M059J (cell line): ENCODE results near the gene ARHGAP4. TPM values are rescaled to one million over a fixed set of nuclear protein-coding genes. Genes with fewer than 3 reads are reported as not detected.

Experiments used
- DNase-seq: peaks from one replicate; pipeline ENCODE4 v3.0.0-alpha.2; 2012; ENCODE audit warnings: low read depth
- total RNA-seq: library from RNA; depleted of rRNA; stranded (reverse); fragments of >200 nt; shearing (Covaris generic); gene quantifications from 2 replicates; pipeline ENCODE4 v1.2.3, GENCODE V29; 2014; rRNA removed

Gene ARHGAP4
- 3.1 and 6.1 TPM in 2 replicates for total RNA-seq

DNA sequence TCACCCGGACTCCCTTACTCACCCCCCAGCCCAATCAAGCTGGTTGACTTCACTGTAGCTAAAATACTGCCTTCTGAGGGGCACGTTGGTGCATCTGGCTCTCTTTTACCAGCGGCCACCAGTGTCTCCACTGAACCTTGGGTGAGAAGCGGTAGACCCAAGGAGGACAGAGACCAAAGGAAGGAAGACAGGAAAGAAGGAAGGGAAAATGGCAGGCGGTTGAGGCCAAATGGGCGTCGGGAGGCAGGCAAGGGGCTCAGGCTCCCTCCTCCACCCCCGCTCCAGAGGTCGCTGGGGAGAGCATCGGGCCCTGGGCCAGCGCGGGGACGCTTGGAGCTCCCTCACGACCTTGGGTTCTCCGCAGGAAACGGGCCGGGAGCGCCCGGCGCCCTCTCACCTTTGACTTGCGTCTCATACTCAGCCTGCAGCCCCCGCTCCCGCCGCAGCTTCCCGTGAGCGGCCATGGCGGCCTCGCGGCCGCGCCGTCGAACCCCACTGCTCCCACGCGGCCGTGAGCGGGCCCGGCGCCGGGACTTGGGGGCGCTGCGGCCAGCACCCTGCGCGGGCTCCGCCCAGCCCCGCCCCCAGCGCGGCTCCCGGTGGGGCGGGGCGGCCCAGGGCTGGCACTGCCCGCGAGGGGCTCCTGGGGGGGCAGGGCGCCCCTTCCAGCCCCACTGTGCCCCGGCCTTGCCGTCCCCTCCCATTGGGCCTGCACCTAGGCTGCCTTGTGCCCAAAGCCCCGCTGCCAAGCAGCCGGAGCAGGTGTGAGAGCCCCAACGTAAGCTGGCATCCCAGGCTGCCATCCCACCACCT, at the start of gene ARHGAP4:
Gene ARHGAP4 (minus strand): TSS at position 526 of the 813 bp plus-strand sequence. CDS start 62 bp downstream, at position 464.
- no peak for DNase-seq

DNA sequence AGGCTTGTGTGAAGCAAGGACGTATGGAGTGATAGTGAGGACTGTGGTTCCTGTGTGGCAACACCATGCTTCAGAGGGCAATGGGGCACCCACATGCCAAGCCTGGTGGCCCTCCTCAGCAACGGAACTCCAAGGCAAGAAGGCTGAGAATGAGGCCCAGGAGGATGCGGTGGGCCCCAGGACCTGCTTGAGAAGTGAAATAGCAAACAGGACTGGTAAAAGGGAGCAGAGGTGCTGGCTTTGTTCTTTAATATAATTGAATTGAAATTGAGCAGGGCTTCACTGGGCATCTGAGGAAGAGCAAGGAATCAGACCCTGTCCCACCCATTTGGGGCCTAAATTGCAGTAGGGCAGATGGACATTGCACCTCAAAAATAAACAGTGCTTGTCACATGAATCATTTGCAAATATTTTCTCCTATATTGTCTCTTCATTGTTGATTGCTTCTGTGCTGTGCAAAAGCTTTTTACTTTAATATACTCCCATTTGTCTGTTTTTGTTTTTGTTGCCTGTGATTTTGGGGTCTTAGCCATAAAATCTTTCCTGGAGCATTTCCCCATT, 48.7 kb upstream of the ARHGAP4 start:
- no peak for DNase-seq

DNA sequence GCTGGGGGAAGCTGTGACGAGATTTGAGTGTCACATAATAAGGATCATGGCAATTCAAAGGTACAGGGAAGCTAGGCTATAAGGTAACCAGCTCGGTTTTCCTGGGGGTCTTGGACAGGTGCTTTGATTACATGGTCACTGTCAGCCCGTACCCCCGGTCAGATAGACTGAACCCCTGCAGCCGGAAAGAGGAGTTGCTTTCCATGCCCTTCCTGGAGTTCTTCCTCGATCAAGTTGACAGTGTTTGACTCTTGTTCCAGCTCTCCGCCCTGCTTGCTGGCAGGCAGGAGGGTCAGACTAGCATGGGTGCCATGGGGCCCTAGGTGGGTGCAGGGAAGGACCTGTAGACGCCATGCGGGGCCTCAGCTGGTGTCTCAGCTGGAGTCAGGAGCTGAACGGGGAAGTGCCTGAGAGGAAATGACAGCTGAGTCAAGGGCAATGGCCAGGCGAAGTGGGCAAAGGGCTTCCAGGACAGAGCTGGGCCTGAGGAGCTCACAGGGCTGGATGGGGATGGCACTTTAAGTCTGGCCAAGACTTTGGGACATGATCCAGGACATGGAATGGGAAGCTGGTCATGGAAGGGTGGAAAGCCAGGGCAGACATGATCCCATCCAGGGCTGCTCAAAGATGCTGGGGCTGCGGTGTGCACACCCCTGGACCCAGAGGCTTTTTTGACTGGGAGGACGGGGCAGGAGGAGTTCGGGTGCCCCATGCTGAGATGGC, 48.1 kb upstream of the ARHGAP4 start:
- no peak for DNase-seq

DNA sequence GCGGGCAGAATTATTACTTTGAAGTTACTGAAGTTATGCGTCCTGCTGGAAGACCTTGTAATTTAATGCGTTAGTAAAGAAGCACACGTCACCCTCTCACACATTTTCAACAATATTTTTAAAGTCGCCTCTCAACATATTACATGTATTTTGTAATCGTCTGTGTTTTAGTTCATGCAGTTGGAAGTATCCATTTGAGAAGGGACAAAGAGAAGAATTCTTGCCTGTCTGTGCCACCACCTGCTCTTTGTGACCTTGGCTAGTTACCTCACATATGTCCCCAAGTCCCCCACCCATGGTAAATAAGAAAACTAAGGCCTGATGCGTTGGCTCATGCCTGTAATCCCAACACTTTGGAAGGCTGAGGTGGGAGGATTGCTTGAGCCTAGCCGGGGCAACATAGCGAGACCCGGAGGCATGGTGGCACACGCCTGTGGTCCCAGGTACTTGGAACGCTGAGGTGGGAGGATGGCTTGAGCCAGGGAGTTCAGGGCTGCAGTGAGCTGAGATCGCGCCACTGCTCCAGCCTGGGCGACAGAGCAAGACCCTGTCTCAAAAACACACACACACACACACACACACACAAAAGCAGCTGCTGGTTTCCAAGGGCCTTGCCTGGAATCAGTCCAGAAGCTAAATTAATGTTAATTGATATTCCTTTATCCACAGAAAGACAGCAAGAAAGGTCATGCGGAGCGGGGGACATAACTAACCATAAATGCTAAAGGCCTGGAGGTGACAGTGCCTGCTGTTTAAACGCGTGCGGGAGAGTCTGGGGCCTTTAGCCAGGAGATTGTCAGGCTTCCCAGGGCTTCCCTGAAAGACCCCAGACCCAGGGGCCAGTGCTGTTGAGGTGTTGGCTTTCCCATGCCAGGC, 47.3 kb upstream of the ARHGAP4 start:
- no peak for DNase-seq

DNA sequence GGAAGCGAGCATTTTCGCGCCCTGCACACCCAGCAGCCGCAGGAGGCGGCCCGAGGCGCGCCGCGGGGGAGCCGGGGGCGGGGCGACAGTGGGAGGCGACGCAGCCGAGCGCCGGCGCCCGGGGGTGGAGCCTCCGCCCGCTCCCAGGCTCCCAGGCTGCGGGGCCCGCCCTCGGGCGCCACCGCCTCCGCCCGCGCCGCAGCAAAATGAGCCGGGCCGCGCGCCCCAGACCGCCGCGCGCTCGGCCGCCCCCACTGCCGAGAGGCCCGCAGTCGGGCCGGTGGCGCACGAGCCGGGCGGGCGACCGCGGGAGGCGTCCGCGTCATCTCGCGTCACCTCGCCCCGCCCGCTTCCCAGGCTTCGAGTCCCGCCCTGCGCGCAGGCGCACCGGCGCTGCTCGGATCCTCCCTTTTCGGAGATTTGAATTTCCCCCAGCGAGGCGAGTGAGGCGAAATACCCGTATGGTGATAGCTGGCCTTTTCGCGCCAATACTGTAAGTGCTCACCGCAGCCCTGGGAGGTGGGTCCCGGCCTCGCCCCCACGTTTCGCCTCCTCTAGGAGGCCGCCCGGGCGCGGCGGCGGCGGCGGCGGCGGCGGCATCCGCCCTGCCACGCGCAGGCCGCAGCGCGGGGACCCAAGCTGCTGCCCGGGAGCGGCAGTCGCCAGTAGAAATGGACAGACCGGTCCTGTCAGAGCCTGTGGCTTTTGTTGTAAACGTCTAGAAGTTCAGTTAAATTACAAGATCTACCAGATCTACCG, 46.5 kb upstream of the ARHGAP4 start, which contains the start of gene TMEM187:
Gene TMEM187 (plus strand): TSS at position 387 of the 759 bp plus-strand sequence. CDS start 9,309 bp downstream, outside the sequence.
- peak; percentile 93 for DNase-seq

DNA sequence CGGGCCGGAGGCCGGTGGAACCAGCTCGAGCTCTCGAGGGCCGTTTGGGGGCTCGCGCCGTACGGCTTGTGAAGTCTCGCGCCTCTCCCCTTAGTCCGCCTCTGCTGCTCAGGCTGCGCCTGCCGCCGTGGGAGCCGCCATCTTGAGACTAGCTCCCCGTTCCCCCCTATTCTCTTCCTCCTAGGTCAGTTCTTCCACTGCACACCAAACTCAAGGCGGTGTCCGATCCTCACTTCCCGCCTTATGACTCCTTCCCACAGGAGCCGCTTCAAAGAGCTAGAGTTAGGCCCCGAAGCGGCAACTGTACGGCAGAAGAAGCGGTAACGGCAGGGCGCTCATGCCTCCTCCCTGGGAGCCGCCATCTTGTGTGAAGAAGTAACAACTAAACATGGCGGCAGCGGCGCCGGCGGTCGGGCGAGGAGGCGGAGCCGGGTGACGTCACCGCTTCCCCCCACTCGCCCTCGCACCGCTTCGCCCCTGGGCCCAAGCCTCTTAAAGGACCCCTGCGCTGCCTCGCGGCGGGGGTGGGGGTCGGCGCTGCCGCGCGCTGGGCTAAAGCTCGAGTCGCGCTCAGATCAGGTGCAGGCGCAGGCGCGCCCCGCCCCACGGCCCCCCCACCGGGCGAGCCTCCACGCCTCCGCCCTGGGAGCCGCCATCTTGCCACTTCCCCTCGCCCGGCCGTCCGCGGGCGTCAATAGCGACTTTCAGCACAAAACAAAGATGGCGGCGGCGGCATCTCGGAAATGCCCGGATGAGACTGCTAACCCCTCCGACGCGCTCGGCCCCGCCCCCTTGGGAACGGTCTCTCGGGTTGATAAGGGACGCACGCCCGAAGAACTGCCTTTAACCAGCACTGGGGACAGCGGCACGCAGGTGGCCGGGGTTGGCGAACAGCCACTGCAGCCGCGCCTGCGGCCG, 45.6 kb upstream of the ARHGAP4 start, which contains the start of gene HCFC1:
Gene HCFC1 (minus strand): TSS at position 369 of the 918 bp plus-strand sequence. CDS start 978 bp downstream, outside the sequence.
- DNase-seq, result peak; percentile 92

DNA sequence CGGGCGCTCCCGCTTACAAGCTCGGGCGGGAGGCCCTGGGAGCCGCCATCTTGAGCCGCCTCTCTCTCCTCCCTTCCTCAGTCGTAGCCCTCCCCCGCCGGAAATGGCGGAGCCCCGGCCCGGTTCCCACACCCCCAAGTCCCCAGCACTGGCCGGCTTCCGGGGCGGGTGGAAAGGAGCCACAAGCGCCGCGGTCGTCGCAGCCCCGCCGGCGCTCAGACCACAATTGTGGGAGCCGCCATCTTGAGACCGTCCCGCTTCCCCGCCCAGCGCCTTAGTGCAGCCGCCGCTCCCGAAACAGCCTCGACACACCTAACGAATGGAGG, 45.0 kb upstream of the ARHGAP4 start:
- DNase-seq, result peak; percentile 94

DNA sequence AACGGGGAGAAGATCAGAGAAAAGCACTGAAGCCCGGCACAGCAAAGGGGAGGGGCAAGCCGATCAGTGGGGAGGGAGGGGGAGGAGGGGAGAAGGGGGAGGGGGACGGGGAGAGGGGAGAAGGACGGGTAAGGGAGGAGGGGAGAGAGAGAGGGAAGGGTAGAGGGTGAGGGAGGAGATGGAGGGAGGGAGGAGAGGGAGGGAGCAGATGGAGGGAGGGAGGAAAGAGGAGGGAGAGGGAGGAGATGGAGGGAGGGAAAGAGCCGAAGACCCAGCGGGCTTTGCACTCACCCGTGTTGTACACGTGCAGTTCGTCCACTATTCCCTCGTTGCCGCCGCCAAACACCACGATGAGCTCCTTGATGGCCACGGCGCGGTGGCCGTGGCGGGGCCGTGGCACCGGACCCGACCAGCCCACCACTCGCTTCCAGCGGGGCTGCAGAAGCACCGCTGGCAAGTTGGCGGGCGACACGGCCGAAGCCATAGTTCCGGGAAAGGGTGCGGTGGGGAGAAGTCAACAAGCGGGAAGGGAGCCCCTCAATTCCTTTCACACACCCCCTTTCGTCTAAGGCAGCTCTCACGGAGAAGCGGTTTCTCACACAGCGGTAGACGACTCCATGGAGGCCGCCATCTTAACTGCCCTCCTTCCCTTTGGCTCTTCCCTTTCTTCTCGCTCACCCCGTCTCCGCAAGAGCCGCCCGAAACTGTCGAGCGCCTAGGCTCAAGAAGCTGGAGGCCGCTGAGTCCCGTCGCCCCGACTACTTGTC, 44.5 kb upstream of the ARHGAP4 start:
- DNase-seq, result peak; percentile 77

DNA sequence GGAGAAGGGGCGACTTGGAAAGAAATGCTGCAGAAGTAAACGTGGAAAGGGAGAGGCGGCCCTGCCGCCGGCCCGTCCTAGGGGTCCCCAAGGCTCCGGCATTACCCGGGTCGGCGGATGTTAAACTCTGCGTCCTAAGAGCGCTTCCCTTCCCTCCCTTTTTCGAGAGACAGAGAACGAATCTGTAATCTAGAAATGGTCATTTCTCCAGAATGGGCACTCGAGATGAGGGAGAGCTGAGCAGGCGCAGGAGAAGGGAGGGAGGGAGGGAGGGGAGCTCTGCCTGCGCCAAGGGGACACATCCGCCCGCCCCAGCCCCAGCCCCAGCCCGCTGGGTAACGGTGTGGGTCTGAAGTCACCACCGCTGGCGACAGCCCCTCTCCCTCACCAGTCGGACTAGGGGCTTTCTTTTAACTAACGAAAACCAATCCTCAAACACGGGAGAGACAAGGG, 43.9 kb upstream of the ARHGAP4 start:
- DNase-seq, result peak; percentile 42

DNA sequence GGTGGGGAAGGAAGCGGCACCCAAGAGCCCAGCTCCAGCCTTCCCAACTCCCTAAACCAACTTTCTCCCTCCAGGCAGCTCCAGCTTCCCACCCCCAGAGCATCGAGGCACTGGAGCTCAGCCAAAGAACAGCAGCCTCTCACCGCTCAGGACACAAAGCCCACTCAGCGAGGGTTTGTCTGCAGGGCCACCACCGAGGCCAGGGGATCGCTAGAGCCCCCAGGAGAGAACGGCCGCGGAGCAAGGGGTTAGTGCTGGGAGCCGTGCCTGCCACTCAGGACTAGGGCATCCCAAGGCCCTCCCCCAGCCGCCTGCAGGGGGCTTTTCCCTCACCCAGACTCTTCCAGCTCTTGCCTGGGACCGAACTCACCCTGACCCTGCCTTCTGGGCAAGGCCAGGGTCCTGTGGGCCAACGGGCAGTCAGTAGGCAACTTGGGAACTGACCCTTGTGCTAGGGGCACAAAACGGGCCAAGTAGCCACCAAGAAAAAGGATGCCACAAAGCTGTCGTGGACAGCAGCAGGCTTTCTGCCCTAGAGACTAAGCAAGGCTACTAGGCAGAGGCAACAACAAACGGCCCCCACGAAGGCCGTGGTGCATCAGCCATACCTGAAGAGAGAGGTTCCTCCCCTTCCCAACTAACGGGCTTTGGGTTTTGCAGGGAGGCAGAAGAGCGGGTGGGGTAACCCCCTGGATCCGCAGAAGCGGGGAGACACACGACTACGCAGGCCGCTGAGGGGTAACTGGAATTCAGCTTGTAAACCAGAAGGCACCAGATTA, 43.2 kb upstream of the ARHGAP4 start:
- no peak for DNase-seq

DNA sequence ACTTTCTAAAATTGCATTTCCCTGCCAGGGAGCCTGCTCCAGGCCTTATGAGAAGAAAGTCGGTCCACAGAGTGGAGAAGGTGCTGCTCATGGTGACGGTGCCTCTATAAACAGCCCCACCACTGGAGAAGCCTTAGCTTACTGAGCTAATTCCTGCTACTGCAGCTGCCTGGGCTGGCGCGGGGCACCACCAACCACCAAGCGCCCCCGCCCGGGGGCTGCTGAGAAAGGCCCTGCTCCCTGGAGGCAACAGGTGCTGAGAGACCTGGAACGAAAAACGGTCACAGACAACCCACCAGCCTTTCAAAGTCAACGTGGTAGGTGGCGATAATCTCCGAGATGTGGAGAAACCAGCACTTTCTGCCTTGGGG, 42.7 kb upstream of the ARHGAP4 start:
- DNase-seq, result no peak

DNA sequence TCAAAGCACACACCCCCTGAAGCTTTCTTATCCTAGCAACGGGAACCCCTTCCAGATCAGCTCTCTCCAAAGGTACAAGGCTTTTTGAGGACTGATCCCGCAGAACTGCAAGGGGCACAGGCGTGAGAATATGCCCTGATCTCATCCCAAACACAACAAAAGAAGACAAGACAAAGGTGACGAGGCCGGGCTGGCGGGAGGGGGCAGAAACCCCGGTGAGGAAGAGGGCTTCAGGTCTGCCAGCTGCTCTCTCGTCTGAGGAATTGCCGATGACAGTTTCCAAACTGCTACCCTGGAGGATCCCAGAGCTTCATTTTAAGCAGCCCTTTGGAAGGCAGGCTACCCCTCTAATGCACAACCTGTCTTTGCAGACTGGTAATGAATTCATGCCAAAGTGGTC, 42.2 kb upstream of the ARHGAP4 start:
- no peak for DNase-seq

DNA sequence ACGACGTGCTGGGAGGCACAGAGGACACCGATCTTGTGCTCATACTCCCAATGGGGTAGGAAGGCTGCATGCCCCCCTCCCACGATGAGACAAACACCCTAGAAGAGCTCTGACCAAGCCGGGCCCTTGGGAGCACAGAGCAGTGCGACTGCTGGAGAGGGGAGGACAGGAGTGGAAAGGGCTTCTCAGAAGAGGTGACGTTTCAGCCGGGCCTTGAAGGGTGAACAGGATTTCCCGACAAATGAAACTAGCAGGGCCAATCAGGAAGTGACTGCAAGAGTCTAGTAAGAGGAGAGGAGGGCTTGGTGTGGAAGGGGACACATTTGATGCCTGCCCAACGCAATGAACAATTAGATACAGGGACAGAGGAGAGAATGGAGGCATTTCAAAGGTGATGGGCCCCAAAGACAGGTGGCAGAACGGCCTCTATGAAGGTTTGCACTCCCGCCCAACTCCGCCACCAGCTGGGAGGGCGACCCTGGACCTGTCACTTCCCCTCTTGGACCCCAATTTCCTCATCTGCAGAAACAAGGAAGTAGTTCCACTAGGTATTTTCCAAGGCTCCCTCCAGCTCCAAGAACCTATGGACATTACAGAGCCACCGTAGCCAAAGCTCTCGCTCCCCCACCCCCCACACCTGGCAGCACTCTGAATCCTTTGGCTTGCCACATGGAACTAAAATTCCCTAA, 41.6 kb upstream of the ARHGAP4 start:
- DNase-seq, result no peak

DNA sequence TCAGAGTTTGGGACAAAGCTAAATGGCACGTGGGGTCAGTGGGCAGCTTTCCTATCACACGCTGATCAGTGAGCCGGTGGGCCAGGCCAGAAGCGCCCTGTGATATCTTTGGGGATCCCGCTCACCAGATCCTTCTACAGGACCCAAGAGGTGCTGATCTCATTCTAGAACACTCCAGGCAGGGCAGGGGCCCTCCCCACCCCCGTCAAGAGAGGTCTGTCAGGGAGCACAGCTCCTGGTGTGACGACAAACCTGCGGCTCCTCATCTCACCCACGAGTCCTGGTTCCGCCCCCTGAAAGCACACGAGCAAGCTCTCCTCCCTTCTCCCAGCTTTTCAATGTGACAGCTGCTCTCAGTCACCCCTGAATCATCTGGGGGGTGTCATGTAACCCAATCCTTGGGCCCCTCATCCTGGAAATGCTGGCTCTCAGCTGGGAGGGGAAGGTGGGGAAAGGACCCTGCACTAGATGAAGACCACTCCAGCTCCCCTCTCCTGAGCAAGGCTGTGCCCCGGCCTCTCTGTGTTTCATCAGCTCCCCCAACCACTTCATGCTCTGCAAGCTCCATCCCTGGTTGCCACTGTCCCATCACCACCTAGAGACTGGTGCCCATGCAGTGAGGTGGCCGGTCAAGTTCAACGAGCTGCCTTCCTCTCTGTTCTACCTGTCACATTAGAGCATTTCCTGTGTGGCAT, 40.9 kb upstream of the ARHGAP4 start:
- no peak for DNase-seq

DNA sequence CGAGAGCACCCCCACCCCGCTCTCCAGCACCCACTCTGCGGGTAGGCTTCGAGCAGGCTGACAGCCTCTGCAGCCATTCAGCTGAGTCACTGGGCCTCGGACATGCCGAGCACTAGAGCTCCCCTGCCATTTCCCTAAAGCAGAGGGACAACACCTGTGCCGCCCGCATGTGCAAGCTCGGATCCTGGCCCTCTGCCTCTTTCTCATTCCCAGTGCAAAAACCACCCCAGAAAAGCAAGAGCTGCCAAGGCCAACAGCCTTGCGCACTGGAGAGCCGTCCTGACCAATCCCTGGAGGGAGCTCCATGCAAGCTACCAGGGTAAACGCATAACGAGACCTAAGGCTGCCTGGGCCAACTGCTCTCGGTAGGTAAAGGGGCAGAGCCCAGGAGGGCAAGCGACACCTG, 40.2 kb upstream of the ARHGAP4 start:
- no peak for DNase-seq

DNA sequence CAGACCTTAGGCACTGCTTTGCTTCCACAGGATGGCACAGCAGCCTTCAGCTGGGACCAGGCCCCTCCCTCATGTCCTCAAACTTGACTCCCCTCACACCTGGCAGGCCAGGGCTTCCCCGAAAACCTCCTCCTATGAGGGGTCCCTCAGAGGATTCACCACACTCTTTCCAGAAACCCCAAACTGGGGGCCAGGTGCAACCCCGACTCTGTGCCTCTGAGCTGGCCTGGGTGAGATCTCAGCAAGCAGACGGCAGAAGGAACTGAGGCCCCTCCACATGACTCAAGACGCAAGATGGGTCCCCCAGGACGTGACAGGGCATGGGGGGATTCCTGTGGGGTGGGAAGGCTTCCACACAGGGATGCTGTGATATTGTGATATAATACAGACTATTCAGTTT, 39.3 kb upstream of the ARHGAP4 start:
- no peak for DNase-seq

DNA sequence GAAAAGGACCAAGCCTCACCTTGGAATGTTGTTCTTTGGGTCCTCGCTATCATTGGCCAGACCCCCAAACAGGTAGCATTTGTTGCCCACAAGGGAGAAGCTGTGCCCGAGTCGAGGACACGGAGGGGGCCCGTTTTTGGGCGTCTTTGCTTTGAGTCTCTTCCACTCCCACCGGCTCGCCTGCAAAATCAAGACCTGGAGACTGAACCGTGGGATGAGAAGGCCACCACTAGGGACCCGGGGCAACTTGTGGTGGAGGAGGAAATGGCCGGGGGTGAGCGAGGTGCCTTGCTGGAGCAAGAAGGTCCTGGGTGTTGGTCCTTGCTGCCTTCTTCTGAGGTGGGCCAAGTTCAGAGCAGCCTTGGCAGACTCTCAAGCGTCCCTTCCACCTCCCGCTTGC, 38.0 kb upstream of the ARHGAP4 start:
- DNase-seq, result no peak
